ENCODE data around the gene HPD.

DNA sequence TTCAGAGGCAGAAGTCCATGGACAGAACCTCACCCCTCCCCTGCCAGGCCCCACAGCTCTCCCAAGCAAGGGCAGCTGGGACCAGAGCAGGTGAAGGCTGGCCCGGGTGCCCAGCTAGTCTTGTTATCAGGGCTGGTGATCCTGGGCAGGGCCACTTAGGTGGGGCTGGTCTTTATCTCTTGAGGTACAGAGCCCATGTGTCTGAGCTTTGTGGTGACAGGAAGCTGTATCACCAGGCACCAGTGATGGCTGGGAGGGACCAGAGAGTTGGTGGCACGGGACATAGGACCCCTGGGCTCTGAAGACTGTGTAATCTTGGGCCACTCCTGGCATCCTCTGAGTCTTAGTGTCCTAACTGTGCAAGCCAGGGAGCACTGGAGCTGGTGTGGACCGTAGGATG is 12.8 kb upstream of the HPD start:
- TF ChIP-seq, protein P1, sequence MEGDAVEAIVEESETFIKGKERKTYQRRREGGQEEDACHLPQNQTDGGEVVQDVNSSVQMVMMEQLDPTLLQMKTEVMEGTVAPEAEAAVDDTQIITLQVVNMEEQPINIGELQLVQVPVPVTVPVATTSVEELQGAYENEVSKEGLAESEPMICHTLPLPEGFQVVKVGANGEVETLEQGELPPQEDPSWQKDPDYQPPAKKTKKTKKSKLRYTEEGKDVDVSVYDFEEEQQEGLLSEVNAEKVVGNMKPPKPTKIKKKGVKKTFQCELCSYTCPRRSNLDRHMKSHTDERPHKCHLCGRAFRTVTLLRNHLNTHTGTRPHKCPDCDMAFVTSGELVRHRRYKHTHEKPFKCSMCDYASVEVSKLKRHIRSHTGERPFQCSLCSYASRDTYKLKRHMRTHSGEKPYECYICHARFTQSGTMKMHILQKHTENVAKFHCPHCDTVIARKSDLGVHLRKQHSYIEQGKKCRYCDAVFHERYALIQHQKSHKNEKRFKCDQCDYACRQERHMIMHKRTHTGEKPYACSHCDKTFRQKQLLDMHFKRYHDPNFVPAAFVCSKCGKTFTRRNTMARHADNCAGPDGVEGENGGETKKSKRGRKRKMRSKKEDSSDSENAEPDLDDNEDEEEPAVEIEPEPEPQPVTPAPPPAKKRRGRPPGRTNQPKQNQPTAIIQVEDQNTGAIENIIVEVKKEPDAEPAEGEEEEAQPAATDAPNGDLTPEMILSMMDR (IDR thresholded peaks at IDR 0.05; ENCODE audit: low read length), result no peak
- no peak for TF ChIP-seq EZH2phosphoT487 (IDR thresholded peaks at IDR 0.05; ENCODE audit: low read length)
